Kasumi-1 (cell line): ENCODE measurements around the gene HCFC1R1.

Experiments used
- DNase-seq, 2 experiments: peaks; one replicate each; lab custom pipeline; 2025; lab: John Stamatoyannopoulos, UW

The HCFC1R1 gene

DNA sequence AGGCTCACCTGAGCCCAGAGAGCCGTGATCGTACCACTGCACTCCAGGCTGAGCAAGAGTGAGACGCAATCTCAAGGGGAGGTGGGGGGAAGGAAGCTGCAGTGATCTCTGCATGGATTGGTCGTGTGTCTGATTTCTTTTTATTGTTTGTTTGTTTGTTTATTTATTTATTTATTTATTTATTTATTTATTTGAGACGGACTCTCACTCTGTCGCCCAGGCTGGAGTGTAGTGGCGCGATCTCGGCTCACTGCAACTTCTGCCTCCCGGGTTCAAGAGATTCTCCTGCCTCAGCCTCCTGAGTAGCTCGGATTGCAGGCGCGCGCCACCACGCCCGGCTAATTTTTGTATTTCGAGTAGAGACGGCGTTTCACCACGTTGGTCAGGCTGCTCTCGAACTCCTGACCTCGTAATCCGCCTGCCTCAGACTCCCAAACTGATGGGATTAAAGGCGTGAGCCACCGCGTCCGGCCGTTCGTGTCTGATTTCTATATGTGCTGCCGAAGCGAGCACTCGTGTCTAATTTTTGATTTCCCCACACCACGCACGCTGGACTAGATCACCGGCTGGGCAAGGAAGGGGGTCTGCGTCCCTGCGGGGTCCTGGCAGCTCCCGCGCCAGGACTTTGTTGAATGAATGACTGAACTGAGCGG is 4.0 kb downstream of the HCFC1R1 start:
- no peak for DNase-seq

DNA sequence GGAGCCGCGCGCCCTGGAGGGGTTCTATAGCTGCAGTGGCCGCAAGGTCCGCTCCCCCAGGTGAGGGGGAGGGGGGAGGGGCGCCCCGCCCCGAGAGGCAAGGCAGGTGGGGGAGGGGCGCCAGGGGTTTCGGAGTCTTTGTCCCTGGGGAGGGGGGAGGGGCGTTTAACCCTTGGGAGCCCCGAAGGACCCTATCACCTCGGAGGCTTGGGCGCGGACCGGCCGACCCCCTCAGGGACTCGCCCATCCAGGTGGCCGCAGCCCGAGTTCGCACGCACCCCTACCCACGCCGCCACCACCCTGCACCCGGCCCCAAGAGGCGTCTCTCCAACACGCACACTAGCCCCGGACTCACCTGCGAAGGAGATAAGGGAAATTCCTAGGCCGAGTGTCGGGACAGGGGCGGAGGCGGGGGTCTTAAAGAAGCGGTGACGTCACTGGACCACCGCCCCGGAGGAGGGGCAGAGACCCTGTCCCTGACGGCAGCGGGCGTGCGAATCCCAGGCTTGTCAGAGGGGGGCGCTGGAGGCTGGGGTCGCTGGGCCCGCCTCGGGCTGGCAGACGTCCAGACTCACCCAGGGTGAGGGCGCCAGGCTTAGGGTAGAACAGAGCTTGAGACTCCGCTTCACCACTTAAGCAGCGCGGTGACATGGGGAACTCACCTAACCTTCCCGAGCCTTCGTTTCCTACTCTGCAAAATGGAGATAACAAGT is 5.8 kb downstream of the HCFC1R1 start, which contains the start of gene CLDN6:
TSS of gene CLDN6 (minus strand) at position 390 of the 713 bp plus-strand sequence. CDS start 2,162 bp downstream, outside the sequence.
- DNase-seq: no peak

DNA sequence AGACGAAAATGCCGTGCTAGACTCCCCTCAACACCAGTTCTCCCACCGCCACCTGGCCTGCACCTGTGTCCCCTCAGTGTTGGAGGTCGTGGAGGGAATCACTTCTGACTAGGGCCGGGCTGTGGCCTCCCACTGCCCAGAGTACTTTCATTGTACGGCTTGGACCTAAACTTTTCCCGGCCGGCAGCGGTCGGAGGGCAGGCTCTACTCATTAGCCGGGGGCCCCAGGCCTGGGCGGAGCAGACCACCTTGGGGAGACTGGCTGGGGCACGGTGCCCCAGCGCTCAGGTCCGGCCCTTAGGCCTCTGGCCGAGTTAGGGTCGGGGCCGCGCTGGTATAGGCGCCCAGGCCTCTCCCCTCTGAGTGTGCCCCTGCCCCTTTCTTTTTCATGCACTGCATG is 6.4 kb downstream of the HCFC1R1 start:
- DNase-seq: no peak

DNA sequence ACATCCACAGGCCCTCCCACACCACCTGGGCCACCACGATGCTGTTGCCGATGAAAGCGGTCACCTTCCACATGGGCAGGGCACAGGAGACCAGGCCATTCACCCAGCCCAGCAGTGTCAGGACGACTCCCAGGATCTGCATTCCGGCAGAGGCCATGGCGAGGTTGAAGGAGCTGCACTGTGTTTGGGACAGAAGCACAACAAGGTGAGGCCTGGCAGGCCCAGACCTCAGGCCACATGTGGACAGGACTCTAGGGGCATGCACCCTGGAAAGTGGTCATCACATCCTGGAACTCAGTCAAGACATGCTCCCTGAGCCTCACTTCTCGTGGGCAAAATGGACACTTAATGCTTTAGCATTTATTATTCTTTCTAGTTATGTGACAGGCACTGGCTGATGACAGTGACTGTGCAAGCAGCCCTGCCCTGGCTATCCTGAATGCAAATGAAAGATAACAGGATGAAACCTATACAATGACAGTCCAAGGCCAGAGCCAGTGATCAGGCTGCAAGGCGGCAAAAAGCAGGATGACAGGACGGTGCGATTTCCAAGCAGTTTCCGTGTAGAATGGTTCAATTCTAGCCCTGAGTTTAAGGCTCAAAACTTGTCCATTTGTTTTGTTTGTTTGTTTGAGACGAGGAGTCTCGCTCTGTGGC is 7.7 kb downstream of the HCFC1R1 start:
- DNase-seq: no peak

DNA sequence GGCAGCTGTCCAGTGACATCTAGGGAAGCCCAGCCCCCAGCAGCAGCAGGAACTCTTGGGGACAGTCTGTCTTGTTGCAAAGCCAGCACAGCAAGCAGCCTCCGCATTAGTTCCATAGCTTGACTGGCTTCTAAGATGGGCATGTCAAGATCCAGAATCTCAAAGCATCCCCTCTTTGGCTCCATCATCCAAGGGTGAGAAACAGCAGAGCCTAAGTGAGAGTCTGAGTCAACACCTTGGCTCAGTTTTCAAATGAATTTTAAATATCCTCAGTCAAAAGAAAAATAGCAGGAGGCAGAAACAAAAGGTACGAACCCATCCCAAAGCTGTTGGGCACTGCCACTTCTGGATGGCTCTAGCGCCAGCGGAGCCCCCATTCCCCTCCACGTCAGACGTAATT is 8.8 kb downstream of the HCFC1R1 start:
- no peak for DNase-seq

DNA sequence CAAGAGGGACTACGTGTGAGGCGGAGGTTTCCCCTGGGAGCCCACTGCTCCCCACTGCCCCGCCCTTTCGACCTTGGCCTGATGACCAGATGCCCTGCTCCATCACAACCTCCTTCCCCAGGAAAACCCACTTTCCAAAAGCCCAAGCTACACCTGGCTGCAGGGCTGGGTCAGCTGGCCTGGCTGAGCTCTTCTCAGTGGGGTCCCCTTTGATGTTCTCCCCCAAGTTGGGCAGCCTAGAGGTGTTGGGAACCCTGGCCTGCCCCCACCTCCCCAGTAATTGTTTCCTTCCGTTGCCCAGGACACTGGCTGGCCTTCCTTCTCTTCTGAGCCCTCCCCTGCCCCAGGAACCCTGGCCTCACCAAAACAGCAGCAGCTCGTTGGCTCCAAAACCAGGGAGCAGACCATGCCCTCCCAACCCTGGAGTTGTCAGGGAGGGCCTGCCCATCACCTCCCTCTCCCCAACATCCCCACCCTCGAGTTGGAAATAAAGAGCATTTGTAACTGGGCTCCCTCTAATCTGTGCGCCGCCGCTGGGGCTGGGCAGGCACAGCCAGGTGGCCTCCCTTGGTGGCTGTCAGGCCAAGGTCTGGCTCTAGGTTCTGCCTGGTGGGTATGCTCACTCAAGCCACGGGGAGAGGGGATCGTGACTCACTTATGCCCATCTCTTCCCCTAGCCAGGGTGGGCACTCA is 9.6 kb downstream of the HCFC1R1 start:
- DNase-seq: no peak

DNA sequence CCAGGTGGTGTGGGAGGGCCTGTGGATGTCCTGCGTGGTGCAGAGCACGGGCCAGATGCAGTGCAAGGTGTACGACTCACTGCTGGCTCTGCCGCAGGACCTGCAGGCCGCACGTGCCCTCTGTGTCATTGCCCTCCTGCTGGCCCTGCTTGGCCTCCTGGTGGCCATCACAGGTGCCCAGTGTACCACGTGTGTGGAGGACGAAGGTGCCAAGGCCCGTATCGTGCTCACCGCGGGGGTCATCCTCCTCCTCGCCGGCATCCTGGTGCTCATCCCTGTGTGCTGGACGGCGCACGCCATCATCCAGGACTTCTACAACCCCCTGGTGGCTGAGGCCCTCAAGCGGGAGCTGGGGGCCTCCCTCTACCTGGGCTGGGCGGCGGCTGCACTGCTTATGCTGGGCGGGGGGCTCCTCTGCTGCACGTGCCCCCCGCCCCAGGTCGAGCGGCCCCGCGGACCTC is 10.2 kb downstream of the HCFC1R1 start:
- no peak for DNase-seq

DNA sequence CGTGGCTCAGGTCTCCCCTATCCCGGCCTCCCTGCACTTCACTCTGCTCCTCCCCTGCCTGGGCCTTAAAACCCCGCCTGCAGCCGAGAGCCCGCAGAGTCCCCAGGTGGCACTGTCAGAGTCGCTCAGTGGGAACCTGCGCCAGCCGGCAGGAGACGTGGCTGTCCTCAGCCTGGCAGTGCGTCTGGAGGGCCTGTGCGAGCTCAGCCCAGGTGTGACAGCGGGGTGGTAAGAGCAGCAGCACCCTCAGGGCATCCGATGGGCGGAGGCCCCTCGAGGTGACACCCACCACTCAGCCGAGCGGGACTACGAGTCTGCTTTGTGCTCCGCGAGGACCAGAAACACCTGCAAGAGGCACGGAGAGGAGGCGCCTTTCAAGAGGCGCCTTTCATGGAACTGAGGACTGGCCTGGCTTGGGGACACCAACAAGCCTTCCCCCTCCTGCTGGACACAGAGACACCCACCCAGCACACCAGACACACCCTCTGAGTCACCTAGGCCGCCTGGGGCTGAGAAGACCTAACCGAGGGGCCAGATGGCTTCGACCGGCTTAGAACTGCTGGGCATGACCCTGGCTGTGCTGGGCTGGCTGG is 10.8 kb downstream of the HCFC1R1 start, which contains the start of gene CLDN9:
TSS of gene CLDN9 (plus strand) at position 96 of the 593 bp plus-strand sequence. CDS start at position 536, 440 bp downstream.
- no peak for DNase-seq

DNA sequence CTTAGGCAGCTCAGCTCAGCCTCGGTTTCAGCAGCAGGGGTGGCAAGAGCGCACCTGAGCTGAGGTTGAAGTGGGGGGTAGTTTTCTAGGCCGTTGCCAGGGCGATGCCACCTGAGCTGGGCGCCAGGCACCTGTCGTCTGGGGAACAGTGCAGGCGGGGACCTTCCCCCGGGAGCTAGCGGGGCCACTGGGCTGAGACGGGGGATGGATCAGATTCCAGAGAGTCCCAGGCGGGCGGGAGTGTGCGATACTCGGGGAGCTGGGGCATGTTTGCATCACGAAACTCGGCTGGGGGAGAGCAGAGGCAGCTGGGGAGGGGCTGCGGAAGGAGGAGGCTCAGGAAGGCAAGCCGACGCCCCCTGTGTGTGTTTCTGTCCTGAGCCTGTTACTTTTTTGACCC is 11.5 kb downstream of the HCFC1R1 start:
- DNase-seq: no peak

DNA sequence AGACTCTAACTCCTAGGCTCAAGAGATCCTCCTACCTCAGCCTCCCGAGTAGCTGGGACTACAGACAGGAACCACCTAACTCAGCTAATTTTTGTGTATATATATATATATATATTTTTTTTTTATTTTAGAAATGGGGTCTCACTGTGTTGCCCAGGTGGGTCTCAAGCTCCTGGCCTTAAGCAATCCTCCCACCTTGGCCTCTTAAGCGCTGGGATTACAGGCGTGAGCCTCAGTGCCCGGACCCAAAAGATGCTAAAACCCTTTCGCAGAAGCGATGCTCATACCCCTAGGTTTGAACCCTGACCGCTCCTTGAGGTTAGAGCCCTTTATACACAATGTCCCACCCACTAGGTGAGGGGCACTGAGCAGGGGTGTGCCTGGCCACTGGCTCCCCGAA is 13.2 kb downstream of the HCFC1R1 start:
- no peak for DNase-seq

DNA sequence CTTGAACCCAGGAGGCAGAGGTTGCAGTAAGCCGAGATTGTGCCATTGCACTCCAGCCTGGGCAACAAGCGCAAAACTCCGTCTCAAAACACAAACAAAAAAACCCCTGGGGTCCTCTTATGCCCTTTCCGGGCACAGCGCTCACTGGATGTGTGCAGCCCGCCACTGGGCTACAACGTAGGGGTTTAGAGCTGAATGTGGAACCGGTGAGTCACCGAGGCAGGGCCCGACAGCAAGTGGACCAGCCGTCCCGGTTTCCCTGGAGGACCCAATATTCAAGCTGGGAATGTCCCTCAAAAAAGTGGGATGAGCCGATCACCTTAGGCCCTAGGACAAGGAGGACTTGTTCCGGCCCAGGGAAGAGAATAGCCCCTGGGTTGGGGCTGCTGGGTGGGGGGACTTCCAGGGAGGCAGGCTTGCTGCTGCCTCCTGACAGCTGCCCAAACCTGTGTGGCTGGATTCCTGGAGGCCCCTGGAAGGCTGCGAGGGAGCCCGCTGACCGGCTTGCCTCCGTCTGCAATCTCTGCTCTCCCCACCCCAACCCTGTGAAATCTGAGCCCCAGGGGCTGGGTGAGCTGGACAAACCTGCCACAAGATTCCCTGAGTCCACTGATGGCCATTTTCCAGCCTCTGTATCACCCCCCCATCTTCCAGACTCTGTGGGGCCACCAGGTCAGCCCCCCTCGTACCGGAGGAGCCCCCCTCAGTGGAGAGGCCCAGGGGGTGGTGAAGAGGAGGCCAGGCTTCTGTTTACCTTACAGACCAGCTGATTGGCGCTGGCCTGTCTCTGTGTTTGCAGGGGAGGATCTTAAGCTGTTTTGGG is 14.0 kb downstream of the HCFC1R1 start:
- no peak for DNase-seq

DNA sequence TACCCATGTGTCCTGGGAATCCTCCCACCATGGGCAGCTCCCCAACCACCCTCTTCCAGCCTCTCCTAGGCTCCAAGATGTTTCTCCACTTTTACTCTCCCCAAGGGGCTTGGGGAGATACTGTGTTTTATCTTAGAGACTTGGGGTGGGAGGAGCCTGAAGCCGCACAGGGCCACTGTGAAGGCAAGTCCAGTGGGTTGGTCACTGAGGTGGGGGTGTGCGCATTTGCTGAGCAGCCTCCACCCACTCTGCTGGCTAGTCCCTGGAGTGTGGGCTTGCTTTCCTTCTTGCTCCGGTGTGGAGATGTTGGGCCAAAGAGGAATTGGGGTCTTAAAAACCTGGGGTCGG is 15.1 kb downstream of the HCFC1R1 start:
- no peak for DNase-seq

DNA sequence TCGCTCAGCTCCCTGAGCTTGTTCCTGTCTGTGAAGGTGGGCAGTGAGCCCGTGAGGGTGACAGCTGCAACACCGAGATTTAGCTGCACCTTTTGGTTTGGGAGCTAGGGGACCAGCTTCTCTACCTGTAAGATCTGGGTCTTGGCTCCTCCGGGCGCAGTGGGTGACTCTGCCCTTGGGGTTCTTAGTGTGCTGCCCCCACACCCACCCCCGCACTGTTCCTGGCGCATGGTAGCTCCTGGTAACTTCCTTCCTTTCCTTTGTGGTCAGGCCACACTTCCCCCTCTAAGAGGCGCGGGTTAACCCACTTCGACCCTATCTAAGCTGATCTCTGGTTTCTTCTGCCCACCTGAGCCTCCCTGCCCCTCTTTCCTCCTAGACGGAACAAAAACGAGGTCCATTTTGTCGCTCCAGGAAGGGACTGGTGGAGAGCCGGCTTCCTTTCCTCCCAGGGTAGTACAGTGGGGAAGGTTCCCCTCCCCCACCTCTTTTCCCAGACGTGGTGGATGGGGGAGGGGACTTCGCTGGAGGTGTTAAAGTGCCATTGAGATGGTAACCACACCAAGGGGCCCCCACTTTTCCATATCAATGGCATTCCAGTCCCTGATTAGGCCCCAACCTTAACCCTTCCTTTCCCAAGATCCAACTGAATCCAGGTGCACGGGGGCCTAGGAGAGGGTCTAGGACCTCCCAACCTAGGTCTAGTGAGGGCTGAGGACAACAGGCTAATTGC is 15.6 kb downstream of the HCFC1R1 start:
- peak; percentile 16 to 43 for DNase-seq

DNA sequence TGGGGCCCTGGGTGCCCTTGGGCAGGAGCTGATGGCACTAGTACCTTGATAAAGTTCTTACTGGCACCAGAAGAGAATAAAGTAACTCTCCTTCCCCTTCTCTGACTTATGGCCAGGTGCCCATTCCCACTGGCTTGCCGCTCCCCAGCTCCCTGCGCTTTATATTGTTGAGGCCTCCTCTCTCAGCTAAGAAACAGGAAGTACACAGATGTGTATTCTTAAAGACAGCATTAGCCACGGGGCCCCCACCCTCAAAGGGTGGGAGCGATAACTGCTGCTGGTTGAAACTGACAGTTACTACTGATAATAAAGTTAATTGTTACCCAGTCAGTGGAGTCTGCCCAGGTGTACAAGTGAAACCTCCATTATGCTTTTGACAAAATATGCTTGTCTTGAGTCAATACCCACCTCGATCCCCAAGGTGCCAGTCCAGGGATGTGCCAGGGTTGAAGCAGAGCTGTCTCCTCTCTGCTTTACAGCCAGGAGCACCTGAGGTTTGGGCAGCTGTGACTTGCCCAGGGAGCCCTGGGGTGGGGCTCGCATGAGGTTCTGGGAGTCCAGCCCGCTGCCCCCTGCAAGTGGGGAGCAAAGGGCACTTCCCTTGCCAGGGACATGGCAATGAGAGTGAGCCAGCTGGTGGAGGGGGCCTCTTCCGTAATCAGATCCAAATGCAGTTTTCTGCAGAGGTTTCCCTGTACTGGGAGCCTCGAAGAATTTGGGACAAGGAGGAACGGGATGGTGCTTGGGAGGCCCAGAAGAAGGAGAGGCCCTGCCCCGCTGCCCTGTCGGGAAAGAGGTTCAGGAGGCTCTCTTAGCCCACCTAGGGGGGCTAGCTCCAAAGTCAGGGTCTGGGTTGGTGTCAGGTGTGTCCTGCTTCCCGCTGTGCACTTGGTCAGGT is 16.4 kb downstream of the HCFC1R1 start:
- DNase-seq: peak; percentile 27 to 46

DNA sequence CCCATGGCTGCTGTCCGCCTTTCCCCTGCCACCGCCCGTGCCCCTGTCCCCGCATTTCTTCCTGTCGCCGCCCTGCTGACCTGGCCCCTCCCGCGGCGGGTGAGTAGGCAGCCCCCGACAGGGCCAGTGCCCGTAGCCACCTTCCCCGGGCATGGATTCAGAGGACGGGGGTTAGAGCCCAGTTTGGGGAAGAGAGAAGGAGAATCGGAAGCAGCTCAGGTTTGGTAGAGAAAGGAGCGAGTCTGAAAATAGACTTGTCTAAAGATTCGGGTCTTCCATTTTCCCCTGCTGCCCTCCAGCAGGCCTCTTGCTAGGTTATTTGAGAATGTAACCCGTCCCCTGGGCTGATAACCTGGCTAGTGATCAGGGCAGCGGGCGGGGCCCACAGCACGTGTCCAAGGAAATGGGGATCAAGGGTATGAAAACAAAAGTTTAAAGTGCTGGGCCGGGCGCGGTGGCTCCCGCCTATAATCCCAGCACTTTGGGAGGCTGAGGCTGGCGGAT is 18.9 kb downstream of the HCFC1R1 start:
- DNase-seq: peak in 1 of 2 experiments; percentile 2

DNA sequence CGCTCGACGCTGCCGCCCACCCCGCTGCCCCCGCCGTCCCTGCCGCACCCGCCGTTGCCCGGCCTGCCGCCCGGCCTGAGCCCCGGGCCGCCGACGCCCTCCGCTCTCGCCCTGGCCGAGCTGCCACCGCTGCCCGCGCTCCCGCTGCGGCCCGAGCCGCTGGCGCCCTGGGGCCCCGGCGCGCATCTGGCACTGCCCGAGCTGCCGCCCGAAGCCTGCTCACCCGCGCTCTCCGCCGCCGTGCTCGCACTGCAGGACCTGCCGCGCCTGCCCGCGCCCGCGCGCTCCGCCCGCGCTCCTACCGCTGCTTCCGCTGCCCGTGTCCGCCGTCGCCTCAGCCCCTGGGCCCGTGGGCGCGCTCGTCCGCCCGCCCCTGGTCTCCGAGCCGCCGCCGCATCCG is 19.4 kb downstream of the HCFC1R1 start:
- no peak for DNase-seq

DNA sequence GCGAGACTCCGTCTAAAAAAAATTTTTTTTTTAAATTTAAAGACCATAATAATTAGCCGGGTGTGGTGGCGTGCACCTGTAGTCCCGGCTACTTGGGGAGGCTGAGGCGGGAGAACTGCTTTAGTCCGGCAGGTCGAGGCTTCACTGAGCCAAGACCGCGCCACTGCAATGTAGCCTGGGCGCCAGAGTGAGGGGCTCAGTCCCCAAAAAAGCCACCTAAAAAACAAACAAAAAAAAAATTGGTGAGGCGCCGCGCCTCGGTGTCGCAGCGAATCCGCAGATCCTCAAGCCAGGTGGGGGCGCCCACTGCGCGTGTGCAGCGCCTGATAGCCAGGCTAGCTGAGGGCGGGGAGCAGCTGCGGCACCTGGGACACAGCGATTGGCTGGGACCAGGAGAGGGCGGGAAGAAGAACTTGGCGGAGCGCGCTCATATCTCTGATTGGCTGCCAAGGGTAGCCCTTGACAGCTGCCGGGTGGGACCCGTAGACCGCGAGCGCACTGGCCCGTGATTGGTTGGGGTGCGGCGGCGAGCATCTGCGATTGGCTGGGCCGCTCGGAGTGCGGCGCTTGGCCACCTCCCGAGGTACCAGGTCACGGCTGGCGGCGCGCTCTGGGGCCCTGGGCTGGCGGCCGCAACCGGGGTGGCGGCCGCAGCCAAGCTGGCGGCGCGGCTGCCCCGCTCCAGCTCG is 20.0 kb downstream of the HCFC1R1 start:
- DNase-seq: peak; percentile 85 to 86

DNA sequence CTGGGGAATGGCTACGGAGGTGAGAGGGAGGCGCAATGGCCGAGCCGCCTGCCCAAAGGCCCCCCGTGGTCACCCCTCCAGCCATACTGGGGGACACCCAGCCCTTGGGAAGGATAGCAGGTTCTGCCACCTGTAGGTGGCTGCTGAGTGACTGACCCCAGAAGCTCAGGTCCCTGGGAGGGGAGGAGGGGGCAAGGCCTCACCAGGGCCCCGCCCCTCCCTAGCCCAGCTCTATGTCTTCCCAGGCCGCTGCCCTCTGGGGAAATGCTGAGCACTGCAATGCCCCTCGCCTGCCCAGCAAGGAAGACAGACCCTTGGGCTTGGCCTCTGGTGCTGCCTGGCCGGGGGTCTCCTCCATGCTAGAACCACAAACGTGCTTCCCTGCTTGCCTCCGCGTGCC is 22.4 kb downstream of the HCFC1R1 start:
- DNase-seq: no peak

DNA sequence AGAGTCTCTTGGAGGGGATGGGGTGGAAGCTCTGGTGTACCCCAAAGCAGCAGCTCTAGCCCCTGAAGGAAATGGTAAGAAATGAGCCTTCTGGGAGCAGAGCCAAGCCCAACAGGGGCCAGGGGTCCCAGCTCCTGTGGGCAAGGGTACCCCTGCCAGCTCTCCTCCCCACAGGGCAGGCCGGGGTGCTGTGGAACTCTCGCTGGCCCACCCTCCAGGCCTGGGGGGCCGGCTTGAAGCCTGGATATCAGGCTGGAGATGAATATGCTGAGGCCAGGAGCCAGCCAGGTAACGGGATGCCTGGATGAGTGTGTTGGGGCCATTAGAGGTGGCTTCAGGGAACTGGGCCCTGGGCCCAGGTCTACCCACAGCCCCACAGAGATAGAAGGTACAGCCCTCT is 23.2 kb downstream of the HCFC1R1 start:
- DNase-seq: no peak
